GM21723 (cell line): ENCODE measurements around the gene PRDM13.
"Not testable (repeated sequence)": the region's sequence is repeated elsewhere in the genome, so short reads cannot be mapped to it uniquely, and the experiment has no call there.

Experiments
- ATAC-seq: cut with Tn5 transposase; IDR thresholded peaks from one replicate; pipeline ENCODE4 v1.9.1; 2021; ENCODE audit warnings: mild to moderate bottlenecking, moderate library complexity; ENCODE audit not compliant: unreplicated experiment

The PRDM13 gene

GRCh38 chr6:99622044-99622443 lies 15.4 kb downstream of the PRDM13 start:
- ATAC-seq = not testable (repeated sequence)

GRCh38 chr6:99629293-99629692 lies 22.7 kb downstream of the PRDM13 start:
- ATAC-seq = no peak

DNA sequence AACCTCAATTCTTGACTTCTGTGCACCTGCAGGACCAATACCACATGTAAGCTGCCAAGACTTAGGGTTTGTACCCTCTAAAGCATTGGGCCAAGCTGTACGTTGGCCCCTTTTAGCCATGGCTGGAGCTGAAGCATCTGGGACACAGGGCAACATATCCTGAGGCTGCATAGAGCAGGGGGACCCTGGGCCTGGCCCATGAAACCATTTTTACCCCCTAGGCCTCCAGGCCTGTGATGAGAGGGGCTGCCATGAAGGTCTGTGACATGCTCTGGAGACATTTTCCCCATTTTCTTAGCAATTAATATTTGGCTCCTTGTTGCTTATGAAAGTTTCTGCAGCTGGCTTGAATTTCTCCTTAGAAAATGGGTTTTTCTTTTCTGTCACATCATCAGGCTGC lies 31.0 kb downstream of the PRDM13 start:
- no peak for ATAC-seq

- ATAC-seq = not testable (repeated sequence)
Measured at GRCh38 chr6:99638358-99638757, 31.7 kb downstream of the PRDM13 start.

DNA sequence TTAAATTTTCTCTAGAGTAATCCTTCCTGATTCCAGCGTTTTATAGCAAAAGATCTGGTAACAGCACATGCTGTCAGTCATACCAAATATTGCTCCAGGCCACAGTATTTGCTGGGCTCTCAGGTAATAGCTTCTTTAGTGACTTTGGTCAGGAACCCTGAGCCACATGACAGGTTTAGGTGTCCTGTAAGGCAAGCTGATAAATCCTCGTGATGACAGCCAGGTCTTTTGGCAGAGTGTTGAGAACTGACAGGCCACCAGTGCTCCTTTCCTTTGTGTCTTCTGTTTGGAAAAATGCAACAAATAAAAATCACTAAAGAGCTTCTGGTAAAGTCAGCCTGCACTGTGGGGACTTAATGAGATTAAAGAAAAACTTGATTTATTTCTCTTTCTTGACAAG lies 34.6 kb downstream of the PRDM13 start:
- ATAC-seq = no peak

DNA sequence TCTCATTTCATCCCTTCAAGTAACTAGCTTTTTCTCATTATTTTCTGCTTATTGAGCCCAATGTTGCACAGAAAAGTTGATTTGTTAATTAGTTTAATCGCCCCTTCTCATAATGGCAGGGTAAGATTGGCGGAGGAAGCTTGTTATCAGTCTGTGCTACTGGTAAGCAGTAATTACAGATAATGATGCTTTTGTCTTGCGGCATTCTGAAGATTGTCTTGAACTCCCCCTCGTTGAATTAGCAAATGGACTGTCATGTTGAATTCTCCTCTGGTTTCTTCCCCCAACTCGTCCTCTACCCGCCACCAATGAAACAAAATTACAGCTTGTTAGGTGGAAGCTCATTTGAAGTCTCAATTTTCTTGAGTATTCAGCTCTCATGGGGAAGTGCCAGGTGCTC lies 39.4 kb downstream of the PRDM13 start:
- no peak for ATAC-seq

DNA sequence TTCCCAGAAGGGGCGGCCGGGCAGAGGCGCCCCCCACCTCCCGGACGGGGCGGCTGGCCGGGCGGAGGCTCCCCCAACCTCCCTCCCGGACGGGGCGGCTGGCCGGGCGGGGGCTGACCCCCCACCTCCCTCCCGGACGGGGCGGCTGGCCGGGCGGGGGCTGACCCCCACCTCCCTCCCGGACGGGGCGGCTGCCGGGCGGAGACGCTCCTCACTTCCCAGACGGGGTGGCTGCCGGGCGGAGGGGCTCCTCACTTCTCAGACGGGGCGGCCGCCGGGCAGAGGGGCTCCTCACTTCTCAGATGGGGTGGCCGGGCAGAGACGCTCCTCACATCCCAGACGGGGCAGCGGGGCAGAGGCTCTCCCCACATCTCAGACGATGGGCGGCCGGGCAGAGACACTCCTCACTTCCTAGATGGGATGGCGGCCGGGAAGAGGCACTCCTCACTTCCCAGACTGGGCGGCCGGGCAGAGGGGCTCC lies 43.5 kb downstream of the PRDM13 start:
- ATAC-seq = not testable (repeated sequence)

DNA sequence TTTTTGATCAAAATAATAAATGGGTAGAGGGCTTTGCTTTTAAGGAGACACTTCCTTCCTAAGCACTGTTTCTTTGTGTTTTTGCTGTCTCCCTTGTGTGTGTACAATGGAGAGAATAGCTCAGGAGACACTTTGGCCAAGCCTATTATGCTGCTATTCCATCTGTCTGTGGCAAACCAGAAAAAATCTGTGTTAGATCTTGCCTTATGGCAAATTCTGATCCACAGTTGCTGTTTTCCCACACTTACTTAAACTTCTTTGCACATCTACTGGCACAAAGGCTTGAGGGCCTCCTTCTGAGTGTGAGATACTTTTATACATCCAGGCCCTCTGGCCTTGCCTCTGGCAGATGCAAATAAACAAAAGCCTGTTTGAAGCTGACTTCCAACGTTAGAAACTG lies 53.6 kb downstream of the PRDM13 start:
- ATAC-seq = no peak

- ATAC-seq = no peak
Measured at GRCh38 chr6:99661870-99662269, 55.2 kb downstream of the PRDM13 start.

GRCh38 chr6:99662616-99663015 lies 56.0 kb downstream of the PRDM13 start:
- ATAC-seq = no peak
